ENCODE results near the gene SDHA. TPM values are rescaled to one million over a fixed set of nuclear protein-coding genes. Genes with fewer than 3 reads are reported as not detected.
"Not testable (repeated sequence)": the region's sequence is repeated elsewhere in the genome, so short reads cannot be mapped to it uniquely, and the experiment has no call there.

The SDHA gene
- 100 to 1,000 TPM in 2 of 3 donors, 10 to 100 TPM in 1; 73.1 to 120 (median 104) TPM for total RNA-seq

- H3K36me3 Mint-ChIP-seq (ENCODE audit: insufficient read depth) = peaks cover 14% of the 10 kb centered on the region
- peak; percentile 98 for DNase-seq
- peak; percentile 87 for ATAC-seq
- peak within 1 kb of the TSS; percentile 92 for H3K4me3 Mint-ChIP-seq
- H3K9me3 Mint-ChIP-seq; H3K27me3 Mint-ChIP-seq (ENCODE audit: low read depth): not testable (repeated sequence)
- H3K4me1 Mint-ChIP-seq (ENCODE audit: low read depth) = peaks cover 56% of the 10 kb centered on the region
Measured at GRCh38 chr5:217494-218456, at the start of gene SDHA, which contains the start of gene CCDC127. SDHA (plus strand) TSS chr5:218320; CDS start chr5:218356, 36 bp downstream. CCDC127 (minus strand) TSS chr5:218153; CDS start chr5:216849, 1,304 bp downstream.

- DNase-seq (no peak), ATAC-seq (no peak)
- H3K9me3 Mint-ChIP-seq = no peaks in the 10 kb centered on the region
- no peaks in the 10 kb centered on the region for H3K36me3 Mint-ChIP-seq (ENCODE audit: insufficient read depth)
- H3K4me1 Mint-ChIP-seq (ENCODE audit: low read depth) = no peaks in the 10 kb centered on the region
- peaks cover 7% of the 10 kb centered on the region for H3K27me3 Mint-ChIP-seq (ENCODE audit: low read depth)
- H3K4me3 Mint-ChIP-seq = no peak overlapping the region
Measured at GRCh38 chr5:169071-169727, 48.9 kb upstream of the SDHA start.

- H3K4me3 Mint-ChIP-seq = no peak overlapping the region
- no peaks in the 10 kb centered on the region for H3K9me3 Mint-ChIP-seq
- no peaks in the 10 kb centered on the region for H3K4me1 Mint-ChIP-seq (ENCODE audit: low read depth)
- no peak for ATAC-seq
- no peaks in the 10 kb centered on the region for H3K36me3 Mint-ChIP-seq (ENCODE audit: insufficient read depth)
- no peak for DNase-seq
- peaks cover 7% of the 10 kb centered on the region for H3K27me3 Mint-ChIP-seq (ENCODE audit: low read depth)
Measured at GRCh38 chr5:169728-170094, 48.4 kb upstream of the SDHA start.

- H3K27me3 Mint-ChIP-seq (ENCODE audit: low read depth) = peaks cover 7% of the 10 kb centered on the region
- ATAC-seq (no peak), DNase-seq (no peak)
- no peaks in the 10 kb centered on the region for H3K36me3 Mint-ChIP-seq (ENCODE audit: insufficient read depth)
- H3K9me3 Mint-ChIP-seq = no peaks in the 10 kb centered on the region
- H3K4me3 Mint-ChIP-seq = no peak overlapping the region
- no peaks in the 10 kb centered on the region for H3K4me1 Mint-ChIP-seq (ENCODE audit: low read depth)
Measured at GRCh38 chr5:170971-171800, 46.9 kb upstream of the SDHA start.

- Mint-ChIP-seq H3K4me1 (ENCODE audit: low read depth) (no peaks in the 10 kb centered on the region), H3K4me3 (no peak overlapping the region), H3K36me3 (ENCODE audit: insufficient read depth) (no peaks in the 10 kb centered on the region), H3K9me3 (no peaks in the 10 kb centered on the region), H3K27me3 (ENCODE audit: low read depth) (peaks cover 7% of the 10 kb centered on the region)
- ATAC-seq = no peak
- DNase-seq = no peak
Measured at GRCh38 chr5:171801-172331, 46.3 kb upstream of the SDHA start.

- no peaks in the 10 kb centered on the region for H3K9me3 Mint-ChIP-seq
- H3K4me3 Mint-ChIP-seq = no peak overlapping the region
- H3K4me1 Mint-ChIP-seq (ENCODE audit: low read depth) = no peaks in the 10 kb centered on the region
- peaks cover 7% of the 10 kb centered on the region for H3K27me3 Mint-ChIP-seq (ENCODE audit: low read depth)
- DNase-seq (no peak), ATAC-seq (no peak)
- no peaks in the 10 kb centered on the region for H3K36me3 Mint-ChIP-seq (ENCODE audit: insufficient read depth)
Measured at GRCh38 chr5:172421-172820, 45.7 kb upstream of the SDHA start.

- no peaks in the 10 kb centered on the region for H3K9me3 Mint-ChIP-seq
- H3K36me3 Mint-ChIP-seq (ENCODE audit: insufficient read depth) = no peaks in the 10 kb centered on the region
- H3K4me3 Mint-ChIP-seq = no peak overlapping the region
- H3K4me1 Mint-ChIP-seq (ENCODE audit: low read depth) = no peaks in the 10 kb centered on the region
- ATAC-seq (no peak), DNase-seq (no peak)
- peaks cover 7% of the 10 kb centered on the region for H3K27me3 Mint-ChIP-seq (ENCODE audit: low read depth)
Measured at GRCh38 chr5:172841-173251, 45.3 kb upstream of the SDHA start.

- no peaks in the 10 kb centered on the region for H3K4me1 Mint-ChIP-seq (ENCODE audit: low read depth)
- H3K9me3 Mint-ChIP-seq = no peaks in the 10 kb centered on the region
- H3K27me3 Mint-ChIP-seq (ENCODE audit: low read depth) = peaks cover 7% of the 10 kb centered on the region
- DNase-seq (no peak), ATAC-seq (no peak)
- no peaks in the 10 kb centered on the region for H3K36me3 Mint-ChIP-seq (ENCODE audit: insufficient read depth)
- no peak overlapping the region for H3K4me3 Mint-ChIP-seq
Measured at GRCh38 chr5:173392-174290, 44.5 kb upstream of the SDHA start.

GRCh38 chr5:174291-174600 is 43.9 kb upstream of the SDHA start:
- no peak overlapping the region for H3K4me3 Mint-ChIP-seq
- ATAC-seq = no peak

GRCh38 chr5:174876-175465 is 43.1 kb upstream of the SDHA start:
- Mint-ChIP-seq H3K36me3 (ENCODE audit: insufficient read depth) (no peaks in the 10 kb centered on the region), H3K27me3 (ENCODE audit: low read depth) (peaks cover 7% of the 10 kb centered on the region), H3K4me1 (ENCODE audit: low read depth) (no peaks in the 10 kb centered on the region), H3K4me3 (no peak overlapping the region), H3K9me3 (no peaks in the 10 kb centered on the region)
- DNase-seq (no peak), ATAC-seq (no peak)

More at GRCh38 chr5:174291-174600, 43.9 kb upstream of the SDHA start:
- Mint-ChIP-seq H3K27me3 (ENCODE audit: low read depth) (peaks cover 7% of the 10 kb centered on the region), H3K36me3 (ENCODE audit: insufficient read depth) (no peaks in the 10 kb centered on the region), H3K4me1 (ENCODE audit: low read depth) (no peaks in the 10 kb centered on the region), H3K9me3 (no peaks in the 10 kb centered on the region)
- DNase-seq = no peak

GRCh38 chr5:176296-176823 is 41.8 kb upstream of the SDHA start:
- Mint-ChIP-seq H3K4me1 (ENCODE audit: low read depth) (no peaks in the 10 kb centered on the region), H3K4me3 (no peak overlapping the region), H3K9me3 (no peaks in the 10 kb centered on the region), H3K36me3 (ENCODE audit: insufficient read depth) (no peaks in the 10 kb centered on the region), H3K27me3 (ENCODE audit: low read depth) (peaks cover 12% of the 10 kb centered on the region)
- DNase-seq (no peak), ATAC-seq (no peak)

GRCh38 chr5:178110-178509 is 40.0 kb upstream of the SDHA start:
- Mint-ChIP-seq H3K27me3 (ENCODE audit: low read depth) (peaks cover 9% of the 10 kb centered on the region), H3K4me3 (no peak overlapping the region), H3K4me1 (ENCODE audit: low read depth) (no peaks in the 10 kb centered on the region), H3K36me3 (ENCODE audit: insufficient read depth) (no peaks in the 10 kb centered on the region), H3K9me3 (no peaks in the 10 kb centered on the region)
- ATAC-seq (no peak), DNase-seq (no peak)

GRCh38 chr5:179401-179800 is 38.7 kb upstream of the SDHA start:
- Mint-ChIP-seq H3K27me3 (ENCODE audit: low read depth) (peaks cover 7% of the 10 kb centered on the region), H3K4me1 (ENCODE audit: low read depth) (no peaks in the 10 kb centered on the region), H3K9me3 (no peaks in the 10 kb centered on the region), H3K36me3 (ENCODE audit: insufficient read depth) (no peaks in the 10 kb centered on the region), H3K4me3 (no peak overlapping the region)
- ATAC-seq = no peak
- no peak for DNase-seq

Measured in activated T-cell treated with anti-CD3 and anti-CD28 coated beads, Interleukin-2, amount 50 U/mL, for 4 hours (primary cell).